D721Med (cell line): ENCODE results near the gene PRPF6.

Experiments
- DNase-seq: peaks from one replicate; pipeline ENCODE4 v3.0.0; 2011; ENCODE audit warnings: low spot score; ENCODE audit not compliant: insufficient read length
- FAIRE-seq: peaks from 2 replicates; lab custom pipeline; 2011; peaks lifted over from hg19 to GRCh38; lab: Jason Lieb, UNC
- TF ChIP-seq, protein P1 (sequence below): IDR thresholded peaks from 2 replicates; pipeline ENCODE4 v1.5.1; 2012; ENCODE audit warnings: mild to moderate bottlenecking, control low read depth; ENCODE audit not compliant: insufficient read depth; ENCODE audit errors: missing control alignments

Gene PRPF6, protein sequence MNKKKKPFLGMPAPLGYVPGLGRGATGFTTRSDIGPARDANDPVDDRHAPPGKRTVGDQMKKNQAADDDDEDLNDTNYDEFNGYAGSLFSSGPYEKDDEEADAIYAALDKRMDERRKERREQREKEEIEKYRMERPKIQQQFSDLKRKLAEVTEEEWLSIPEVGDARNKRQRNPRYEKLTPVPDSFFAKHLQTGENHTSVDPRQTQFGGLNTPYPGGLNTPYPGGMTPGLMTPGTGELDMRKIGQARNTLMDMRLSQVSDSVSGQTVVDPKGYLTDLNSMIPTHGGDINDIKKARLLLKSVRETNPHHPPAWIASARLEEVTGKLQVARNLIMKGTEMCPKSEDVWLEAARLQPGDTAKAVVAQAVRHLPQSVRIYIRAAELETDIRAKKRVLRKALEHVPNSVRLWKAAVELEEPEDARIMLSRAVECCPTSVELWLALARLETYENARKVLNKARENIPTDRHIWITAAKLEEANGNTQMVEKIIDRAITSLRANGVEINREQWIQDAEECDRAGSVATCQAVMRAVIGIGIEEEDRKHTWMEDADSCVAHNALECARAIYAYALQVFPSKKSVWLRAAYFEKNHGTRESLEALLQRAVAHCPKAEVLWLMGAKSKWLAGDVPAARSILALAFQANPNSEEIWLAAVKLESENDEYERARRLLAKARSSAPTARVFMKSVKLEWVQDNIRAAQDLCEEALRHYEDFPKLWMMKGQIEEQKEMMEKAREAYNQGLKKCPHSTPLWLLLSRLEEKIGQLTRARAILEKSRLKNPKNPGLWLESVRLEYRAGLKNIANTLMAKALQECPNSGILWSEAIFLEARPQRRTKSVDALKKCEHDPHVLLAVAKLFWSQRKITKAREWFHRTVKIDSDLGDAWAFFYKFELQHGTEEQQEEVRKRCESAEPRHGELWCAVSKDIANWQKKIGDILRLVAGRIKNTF

DNA sequence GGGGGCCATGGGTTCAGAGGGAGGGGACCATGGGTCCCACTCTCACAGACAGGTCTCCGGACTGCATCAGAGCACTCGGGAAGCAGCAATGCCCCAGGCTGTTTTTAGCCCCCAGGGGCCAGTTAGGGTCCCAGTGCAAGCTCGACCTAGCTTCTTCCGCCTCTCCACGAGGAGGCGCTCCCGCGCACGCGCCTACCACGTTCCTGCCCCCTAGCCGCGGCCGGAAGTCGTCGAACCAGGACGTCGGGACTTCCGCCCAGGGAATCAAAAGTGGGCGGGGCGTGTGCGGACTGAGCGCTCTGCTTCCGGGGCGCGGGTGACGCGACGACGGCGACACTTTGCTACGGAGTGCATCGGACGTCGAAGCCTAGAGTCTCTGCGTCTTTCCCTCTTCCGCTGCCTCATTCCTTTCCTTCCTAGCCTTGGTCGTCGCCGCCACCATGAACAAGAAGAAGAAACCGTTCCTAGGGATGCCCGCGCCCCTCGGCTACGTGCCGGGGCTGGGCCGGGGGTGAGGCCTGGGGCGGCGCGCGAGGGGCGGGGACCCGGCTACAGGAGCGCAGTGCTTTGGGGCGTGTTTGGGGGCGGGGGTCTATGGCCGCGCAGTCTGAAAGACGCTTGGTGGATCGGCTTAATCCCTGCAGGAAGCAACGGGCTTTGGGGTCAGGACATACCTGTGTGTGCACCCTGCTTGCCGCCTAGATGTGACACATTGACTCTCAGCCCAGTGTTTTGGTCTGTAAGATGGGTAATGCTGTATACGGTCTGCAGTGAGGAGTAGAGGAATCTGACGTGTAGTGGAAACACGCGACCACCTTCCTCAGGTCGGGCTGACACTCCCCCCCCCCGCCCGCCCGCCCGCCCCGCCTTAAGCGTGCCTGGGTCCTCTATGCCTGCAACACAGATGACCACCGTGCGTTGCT is at the start of gene PRPF6:
Gene PRPF6, plus strand, starts transcription at position 327 of the 923 bp plus-strand sequence. Its CDS starts 114 bp downstream, at position 441.
- FAIRE-seq (no peak), DNase-seq (peak; percentile 94)
- TF ChIP-seq, protein P1, sequence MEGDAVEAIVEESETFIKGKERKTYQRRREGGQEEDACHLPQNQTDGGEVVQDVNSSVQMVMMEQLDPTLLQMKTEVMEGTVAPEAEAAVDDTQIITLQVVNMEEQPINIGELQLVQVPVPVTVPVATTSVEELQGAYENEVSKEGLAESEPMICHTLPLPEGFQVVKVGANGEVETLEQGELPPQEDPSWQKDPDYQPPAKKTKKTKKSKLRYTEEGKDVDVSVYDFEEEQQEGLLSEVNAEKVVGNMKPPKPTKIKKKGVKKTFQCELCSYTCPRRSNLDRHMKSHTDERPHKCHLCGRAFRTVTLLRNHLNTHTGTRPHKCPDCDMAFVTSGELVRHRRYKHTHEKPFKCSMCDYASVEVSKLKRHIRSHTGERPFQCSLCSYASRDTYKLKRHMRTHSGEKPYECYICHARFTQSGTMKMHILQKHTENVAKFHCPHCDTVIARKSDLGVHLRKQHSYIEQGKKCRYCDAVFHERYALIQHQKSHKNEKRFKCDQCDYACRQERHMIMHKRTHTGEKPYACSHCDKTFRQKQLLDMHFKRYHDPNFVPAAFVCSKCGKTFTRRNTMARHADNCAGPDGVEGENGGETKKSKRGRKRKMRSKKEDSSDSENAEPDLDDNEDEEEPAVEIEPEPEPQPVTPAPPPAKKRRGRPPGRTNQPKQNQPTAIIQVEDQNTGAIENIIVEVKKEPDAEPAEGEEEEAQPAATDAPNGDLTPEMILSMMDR: peak; percentile 83

DNA sequence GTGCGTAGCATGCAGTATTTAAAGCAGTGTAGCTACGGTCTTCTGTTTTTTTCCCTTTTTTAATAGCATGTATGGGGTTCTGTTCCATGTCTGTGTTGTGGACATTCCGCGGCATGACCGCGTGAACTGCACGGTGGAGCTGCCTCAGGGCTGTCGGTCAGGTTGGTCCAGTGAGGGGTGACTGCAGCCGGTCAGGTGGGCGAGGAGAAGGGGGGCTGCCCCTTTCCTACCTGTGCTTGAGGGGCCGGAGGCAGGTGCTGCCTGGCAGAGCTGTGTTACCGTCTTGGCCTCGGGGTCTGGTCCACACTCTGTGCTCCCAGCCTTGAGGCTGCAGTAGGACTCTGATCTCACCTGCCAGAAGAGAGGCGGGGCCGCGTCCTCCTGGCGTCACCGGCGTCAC is 49.2 kb upstream of the PRPF6 start:
- TF ChIP-seq, protein P1: no peak
- no peak for FAIRE-seq
- DNase-seq: no peak

DNA sequence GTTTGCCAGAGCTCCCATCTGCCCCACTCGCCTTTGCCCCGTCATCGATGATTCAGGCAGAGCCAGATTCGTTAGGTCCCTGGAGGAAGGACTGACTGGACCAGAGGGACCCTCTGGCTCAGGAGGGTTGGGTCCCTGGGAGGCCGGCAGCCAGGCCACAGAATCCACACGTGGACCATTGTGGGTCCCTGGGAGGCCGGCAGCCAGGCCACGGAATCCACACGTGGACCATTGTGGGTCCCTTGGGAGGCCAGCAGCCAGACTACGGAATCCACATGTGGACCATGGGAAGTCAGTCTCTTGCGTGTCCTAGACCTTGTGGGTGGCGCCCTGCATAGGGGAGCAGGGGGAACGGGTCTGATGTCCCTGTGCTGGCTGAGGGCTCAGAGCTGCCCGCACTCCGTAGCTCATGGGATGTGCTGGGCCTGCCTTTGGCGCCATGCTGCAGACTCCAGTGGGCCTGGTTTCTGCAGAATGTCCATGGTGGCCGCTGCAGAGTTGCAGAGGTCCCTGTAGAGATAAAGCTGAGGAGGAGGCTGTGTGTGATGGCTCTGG is 48.2 kb upstream of the PRPF6 start:
- DNase-seq (no peak), FAIRE-seq (no peak)
- TF ChIP-seq, protein P1: no peak

DNA sequence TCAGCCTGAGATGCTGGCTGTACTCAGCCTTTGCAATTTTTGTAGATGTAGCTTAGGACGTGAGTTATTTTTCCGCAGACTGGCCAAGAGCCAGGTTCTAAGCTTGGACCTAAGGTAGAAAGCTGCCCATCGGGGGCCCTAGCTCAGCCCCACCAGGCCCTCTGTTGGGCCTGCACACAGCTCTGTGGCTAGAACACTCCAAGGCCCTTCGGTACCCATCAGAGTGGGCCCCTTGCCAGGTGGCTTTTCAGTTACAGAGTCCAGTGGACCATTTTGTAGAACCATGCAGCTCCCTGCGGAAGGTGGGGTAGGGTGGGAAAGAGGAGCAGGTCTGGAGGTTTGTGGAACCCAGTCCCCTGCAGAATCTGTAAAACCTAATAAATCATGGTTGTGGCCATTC is 47.3 kb upstream of the PRPF6 start:
- FAIRE-seq: no peak
- no peak for DNase-seq
- TF ChIP-seq, protein P1: no peak

DNA sequence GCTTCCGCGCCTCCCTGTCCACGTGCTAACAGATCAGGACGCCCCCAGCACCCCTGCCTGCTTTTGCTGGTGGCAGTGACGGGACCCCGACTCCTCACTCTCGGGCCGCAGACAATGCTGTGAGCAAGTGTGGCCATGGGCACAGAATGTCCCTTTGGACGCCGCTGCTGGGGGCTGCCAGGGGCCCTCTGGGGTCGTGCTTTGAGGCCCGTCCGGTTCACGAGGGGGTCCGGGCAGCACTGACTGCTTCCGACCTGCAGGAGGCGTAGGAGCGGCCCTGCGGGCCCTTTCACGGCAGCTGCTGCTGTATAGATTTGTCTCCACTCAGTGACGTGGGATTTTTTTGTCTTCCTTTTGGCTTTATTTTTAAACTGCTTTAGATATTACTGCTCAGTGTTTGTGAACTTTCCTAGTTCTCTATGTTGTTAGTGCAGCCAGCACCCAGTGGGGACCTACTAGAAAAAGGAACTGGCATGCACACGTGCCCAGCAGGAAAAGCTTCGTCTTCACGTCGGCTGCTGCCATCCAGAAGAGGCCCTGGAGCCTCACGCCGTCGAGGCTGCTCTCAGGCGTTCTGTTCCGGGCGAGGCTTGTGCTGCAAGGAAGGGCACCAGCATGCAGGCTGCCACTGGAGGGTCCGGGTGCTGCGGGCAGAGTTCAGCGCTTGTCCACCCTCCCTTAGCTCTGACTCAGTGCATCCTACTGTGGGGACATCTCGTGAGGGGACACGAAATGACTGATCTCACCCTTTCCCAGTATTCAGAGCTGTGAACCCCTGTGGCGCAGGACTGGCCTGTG is 46.5 kb upstream of the PRPF6 start:
- DNase-seq: no peak
- TF ChIP-seq, protein P1: no peak
- no peak for FAIRE-seq

DNA sequence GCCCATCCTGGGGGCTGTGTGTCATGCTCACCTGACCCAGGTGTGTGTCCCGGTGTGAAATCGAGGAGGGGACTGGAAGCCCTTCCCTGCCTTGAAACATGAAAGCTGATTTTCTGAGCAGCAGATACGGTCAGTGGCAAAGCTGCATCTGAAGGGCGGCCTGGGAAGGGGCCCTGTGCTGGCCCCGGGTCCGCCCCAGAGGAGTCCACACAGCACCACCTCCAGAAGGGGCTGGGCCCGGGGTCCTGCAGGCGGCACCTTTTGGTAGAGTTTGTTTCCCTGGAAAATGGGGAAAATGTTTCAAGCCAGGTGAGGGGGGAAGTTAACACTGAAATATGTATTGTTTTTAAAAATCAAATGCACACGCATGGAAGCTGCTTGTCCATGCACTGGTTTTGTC is 45.5 kb upstream of the PRPF6 start:
- DNase-seq (no peak), FAIRE-seq (no peak)
- TF ChIP-seq, protein P1: no peak
